Measurements from ENCODE around the gene POLR3K.

Gene POLR3K

DNA sequence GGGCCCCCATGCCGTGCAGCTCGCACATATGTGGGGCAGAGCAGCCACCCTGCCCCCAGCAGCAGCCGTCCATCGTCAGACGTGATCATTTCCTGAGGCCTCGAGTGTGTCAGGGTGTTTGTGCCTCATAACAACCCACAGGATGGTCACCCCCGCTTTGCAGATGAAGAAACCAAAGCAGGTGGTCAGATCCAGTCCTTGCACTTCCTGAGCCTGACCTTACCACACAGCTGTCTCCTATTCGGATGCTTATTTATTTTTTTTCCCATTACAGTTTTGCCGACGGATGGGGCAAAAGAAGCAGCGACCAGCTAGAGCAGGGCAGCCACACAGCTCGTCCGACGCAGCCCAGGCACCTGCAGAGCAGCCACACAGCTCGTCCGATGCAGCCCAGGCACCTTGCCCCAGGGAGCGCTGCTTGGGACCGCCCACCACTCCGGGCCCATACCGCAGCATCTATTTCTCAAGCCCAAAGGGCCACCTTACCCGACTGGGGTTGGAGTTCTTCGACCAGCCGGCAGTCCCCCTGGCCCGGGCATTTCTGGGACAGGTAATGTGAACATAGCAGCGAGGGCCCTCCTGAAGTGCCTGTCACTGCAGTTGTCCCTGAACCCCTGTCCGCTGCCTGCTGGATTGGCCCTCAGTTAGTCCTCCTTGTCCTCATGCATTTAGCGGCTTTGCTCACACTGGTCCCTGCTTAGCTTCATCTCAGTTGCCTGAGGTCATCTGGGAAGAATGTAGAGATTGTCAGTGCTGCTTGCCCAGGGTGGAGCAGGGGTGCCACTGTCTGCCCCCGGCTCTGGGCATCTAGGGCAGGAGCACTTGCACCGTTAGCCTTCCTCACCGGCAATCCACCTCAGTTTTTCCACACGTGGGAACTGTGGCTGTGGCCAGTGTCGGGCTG, 26.0 kb upstream of the POLR3K start:
- no peak for DNase-seq (ENCODE audit: low read depth in 3 of 3, low spot score in 1 of 3)

DNA sequence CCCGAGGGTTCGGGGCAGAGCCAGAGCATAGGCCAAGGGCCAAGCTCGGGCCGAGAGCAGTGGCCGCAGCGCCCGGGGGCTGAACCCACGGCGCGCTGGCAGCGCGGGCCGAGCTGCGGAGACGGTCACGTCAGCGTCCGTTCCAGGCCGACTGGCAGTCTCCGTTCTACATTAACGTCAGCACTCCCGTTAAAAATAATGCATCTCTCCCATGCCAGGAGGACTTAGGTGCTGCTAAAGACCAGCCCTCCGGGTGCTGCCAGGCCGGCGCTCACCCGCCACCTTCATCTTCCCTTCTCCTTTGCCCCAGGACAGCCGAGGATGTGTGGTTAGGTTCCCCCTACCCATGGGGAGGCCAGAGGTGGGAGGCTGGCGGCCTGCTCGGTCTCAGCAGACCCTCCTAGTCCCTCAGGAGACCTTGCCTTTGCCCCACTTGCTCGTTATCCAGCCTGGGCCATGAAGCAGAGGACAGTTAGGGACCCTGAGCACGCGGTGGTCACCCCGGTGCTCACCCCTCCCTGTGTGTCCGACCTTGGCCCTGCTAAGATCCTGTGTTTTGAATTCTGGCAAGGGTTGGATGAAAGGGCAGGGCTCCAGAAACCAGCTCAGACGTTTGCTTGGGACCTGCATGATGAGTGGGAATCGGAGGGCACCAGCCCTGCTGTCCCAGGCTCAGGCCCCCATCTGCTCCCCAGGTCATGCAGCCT, 25.2 kb upstream of the POLR3K start:
- DNase-seq (ENCODE audit: low read depth in 3 of 3, low spot score in 1 of 3) = no peak

DNA sequence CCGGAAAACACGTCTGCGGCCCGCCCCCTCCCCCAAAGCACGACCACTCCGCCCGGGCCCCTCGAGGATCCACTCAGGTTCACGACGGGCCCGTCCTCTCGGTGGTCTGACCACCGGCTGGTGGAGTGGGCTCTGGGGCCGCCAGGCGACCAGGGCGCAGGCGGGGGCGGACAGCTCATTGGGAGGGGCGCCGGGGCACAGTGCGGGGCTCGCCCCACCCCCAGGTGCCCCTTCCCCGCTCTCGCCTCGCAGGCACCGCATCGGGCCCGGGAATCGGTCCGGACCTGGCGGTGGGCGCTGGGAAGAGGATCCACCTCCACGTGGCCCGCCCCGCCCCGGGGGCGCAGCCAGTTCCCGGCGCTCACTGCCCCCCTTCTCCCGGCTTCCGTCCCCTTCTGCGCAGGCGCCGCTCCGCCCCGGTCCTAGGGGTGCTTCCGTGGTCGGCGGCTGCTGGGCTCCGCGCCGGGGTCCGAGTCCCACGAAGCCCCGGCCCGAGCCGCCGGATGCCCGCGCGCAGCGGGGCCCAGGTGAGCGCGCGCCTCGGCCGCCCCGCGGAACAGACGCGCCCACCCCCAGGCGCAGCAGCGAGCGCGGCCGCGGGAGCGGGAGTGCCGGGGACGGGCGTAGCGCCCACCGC, 24.5 kb upstream of the POLR3K start, which contains the start of gene MPG:
Gene MPG (plus strand): TSS at position 419 of the 637 bp plus-strand sequence. CDS start 85 bp downstream, at position 504.
- DNase-seq (ENCODE audit: low read depth in 3 of 3, low spot score in 1 of 3) = peak; percentile 59 to 81 (median 66)

DNA sequence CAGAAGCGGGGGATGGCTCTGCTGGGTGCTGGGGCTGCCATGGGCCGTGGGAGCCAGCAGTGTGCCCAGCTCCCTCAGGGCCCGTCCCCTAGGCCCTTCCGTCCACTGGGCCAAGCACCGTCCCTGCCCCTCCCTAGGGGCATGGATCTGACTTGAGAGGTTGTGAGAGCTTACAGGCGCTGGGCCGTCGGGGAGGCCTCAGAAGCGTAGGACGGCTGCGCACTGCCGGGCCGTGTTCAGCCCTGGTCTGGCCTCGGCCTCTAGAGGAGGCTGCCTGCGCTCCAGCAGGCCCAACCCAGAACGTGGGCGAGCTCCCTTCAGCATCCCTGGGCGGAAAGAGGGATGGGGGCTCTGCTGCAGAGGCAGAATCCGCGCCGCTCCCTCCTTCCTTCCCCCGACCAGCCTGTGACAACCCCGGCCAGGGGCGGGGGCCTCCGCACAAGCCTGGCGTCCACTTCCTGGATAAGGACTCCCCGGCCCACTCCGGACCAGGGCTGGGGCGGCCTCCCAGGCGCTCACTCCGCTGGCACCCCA, 23.9 kb upstream of the POLR3K start:
- DNase-seq (ENCODE audit: low read depth in 3 of 3, low spot score in 1 of 3) = peak in 1 of 3 donors; percentile 21

DNA sequence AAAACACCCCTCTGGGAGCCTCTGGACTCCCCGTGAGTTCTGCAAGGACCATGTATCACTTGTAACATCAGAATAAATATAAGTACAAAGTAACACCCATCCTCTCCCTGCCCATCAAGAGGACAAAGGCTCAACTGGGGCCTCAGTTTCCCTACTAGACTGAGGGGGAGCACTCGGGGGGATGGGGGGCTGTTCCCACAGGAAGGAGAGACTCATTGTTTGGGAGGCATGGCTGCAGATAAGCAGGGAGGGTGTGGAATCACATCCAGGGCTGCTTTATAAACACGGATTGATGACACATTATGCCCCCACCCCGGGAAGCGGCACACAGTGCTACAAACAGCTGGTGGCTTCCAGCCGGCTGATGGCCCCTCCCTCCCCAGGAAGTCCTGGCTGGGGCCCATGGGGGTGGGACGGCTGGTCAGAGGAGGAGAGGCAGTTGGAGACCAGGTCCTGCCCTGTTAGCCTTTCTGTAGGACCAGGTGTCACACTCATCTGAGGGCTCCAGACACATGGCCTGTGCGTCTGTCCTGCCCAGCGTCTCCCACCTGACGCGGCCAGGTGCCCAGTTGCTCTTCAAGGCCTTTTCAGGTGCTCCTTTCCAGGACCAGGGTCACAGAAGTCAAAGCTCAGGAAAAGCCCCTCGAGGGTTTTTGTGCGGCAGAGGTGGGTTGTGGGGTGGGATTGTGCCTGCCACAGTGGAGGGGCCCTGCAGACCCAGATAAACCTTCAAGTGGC, 23.3 kb upstream of the POLR3K start:
- DNase-seq (ENCODE audit: low read depth in 3 of 3, low spot score in 1 of 3) = no peak

DNA sequence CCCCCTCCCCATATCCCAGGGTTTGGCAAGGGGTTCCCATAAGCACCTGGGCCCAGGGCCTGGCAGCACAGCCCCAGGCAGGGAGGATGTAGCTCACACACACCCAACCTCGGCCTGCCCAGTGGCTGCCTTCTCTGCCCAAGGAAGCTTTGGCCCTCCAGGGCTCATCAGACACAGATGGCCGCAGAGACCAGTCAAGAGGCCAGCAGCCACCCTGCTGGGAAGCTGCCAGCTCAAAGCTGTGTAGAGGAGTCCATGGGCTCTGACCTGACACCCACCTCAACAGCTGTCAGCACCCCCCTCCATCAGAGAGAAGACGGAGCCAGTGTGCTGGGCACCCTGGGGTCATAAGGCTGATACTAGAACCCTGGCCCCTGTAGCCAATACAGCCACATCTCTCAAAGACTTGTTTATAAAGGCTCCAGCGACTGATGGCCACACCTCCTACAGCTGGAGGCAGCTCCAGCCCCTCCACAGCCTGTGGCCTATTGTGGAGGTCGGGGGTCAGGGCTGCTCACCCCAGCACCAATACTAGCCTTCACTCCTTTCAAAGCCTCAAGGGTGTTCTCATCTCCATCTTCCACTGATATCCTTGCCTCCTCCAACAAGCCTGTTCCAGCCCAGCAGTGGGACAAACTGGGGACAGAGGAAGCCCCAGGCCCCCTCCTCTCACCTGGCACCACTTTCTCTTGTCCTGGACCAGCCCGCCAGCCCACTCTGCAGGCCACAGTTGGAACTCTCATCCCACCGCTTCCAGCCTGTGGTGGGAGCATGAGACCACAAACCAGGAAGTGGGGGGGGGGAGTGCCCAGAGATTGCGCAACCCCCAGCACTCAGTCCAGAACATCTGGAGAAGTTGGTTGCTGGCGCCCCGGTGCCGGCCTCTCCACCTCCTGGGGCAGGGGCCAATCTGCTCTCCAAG, 22.4 kb upstream of the POLR3K start:
- no peak for DNase-seq (ENCODE audit: low read depth in 3 of 3, low spot score in 1 of 3)

DNA sequence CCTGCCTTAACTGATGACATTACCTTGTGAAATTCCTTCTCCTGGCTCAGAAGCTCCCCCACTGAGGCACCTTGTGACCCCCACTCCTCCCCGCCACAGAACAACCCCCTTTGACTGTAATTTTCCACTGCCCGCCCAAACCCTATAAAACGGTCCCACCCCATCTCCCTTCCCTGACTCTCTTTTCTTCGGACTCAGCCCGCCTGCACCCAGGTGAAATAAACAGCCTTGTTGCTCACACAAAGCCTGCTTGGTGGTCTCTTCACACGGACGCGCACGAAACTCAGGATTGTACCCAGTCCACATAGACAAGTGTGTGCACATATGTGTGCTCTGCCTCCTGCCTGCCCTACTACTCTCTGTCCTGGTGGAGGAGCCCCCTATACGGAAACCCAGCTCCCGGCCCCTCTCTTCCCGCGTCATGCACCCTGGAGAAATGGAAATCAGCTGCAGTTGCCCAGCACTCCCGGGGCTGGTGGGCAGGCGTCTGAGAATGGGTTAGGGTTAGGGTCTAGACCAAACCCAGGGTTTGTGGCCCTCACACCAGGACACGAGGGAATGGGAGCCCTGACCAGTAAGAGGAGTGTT, 21.4 kb upstream of the POLR3K start:
- DNase-seq (ENCODE audit: low read depth in 3 of 3, low spot score in 1 of 3) = no peak

DNA sequence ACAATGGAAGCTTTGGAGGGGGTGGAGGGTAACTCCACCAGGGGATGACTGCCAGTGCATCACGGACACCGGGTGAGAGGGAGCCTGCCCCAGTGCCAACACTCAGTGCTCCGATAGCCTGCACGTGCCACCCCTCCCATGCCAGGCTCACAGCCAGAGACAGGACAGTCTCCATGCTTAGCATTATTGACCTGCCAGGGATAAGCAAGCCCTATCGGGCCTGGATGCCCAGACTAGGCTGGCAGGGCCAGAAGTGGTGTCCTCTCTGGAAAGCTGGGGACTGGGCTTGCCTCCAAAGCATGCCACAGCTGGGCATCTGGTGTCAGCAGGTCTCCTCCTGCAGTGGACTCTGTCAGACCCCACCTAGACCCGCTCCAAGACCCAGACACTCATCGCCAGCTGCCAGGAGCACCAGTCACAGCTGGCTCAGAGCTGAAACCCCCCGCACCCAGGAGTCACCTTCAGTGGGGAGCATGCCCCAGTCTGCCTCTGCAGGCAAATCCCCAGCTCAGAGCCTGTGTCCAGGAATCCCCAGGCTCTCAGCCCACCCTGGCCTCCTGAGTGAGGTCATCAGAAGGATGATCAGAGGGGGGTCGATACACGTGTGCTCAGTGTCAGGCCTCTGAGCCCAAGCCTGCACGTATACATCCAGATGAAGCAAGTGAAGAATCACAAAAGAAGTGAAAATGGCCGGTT, 20.8 kb upstream of the POLR3K start:
- DNase-seq (ENCODE audit: low read depth in 3 of 3, low spot score in 1 of 3) = no peak

DNA sequence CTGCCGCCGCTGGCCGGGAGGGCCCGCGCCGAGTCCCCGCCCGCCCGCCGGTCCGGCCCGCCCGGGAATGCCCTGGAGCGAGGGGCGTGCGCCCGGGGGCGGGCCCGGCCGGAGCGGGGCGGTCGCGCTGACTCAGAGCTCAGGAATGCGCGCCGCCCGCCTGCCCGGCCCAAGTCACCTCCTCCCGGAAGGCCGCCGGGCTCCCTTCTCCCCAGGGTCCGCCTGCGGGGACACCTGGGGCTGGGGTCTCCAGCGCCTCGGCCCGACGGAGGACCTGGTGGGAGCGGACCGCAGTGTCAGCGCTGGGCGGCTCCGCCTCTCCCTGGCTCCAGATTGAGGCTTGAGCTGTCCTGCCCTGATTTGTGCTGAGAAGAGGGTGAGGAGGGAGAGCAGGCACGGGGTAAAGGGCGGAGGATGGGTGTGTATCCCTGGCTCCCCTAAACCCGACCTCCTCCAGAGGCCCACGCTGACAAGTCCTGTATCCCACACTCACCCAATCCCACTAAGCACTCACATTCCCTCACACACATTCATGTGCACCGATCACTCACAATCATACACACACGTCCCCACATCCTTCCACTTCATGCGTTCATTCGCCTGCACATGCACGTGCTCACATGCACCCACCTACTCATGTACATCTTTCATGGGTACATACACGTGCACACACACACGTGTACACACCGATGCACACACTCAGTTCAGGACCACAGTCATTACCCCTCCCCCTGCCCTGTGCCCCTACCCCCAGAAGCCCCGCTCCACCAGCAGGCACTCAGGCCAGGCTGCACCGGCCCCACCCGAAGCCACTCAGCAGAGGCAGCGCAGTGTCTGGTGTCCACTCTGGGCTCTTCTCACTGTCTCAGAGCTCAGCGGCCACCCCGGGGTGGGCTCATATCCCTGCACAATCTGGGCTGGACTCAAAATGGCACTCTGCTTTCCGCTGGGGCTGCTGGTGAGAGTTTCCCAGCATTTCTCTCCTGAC, 19.4 kb upstream of the POLR3K start, which contains the start of gene RHBDF1:
Gene RHBDF1 (minus strand): TSS at position 71 of the 988 bp plus-strand sequence. CDS start 7,616 bp downstream, outside the sequence.
- no peak for DNase-seq (ENCODE audit: low read depth in 3 of 3, low spot score in 1 of 3)

DNA sequence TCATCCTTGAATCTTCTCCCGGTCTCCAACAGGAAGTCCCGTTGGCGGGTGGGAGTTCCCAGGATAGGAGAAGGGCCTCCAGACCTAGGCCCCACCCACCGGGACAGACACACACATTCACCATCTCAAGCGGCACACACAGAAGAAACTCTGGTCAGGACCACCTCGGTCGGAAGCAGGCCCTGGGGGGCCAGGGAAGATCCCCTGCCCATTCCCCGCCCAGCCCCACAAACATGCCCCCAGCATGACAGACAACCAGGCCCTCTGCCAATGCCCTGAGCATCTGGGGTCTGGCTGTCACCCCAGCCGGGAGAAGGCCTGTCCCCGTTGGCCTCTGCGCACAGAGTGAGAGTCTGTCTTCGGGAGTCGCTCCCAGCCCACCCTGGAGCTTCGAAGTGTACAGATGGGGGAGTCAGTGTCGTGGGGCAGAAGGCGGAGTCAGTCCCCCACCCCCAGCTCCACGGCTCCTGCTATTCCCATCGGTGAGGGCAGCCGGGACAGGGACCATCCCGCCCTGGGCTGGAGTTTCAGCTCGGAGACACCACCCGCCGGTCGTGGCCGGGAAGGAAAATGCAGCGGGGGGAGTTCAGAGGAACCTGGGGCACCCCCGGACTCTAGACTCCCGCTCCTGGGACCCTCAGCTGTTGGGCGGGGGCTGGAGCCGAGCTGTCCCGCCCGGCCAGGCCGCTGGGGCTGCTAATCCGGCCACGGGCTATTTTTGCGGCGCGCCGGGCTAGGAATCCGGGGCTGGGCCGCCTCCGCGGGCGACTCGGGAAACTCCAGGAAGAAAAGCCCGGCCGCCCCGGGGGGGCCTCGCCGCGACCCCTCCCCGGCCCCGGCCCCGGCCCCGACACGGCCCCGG, 18.4 kb upstream of the POLR3K start:
- no peak for DNase-seq (ENCODE audit: low read depth in 3 of 3, low spot score in 1 of 3)

DNA sequence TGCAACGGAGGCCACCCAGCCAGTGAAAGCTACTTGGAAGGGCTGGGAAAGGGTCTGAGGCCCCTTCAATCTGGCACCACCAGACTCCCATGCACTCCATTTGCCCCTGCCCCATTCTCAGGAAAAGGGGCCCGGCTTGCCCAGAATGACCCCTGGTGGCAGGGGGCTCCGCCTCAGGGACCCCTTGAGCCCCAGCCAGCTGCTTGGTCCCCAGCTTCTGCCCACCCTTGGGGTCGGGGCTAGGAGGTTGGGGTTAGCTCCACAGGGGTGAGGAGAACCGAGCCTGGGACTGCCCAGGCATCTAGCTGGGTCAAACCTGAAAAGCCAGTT, 17.8 kb upstream of the POLR3K start:
- no peak for DNase-seq (ENCODE audit: low read depth in 3 of 3, low spot score in 1 of 3)

DNA sequence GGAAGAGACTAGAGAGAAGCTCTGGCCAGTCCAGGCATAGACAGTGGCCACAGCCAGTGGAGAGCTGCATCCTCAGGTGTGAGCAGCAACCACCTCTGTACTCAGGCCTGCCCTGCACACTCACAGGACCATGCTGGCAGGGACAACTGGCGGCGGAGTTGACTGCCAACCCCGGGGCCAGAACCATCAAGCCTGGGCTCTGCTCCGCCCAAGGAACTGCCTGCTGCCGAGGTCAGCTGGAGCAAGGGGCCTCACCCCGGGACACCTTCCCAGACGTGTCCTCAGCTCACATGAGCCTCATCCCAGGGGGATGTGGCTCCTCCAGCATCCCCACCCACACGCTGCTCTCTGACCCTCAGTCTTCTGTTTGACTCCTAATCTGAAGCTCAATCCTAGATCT, 15.8 kb upstream of the POLR3K start:
- DNase-seq (ENCODE audit: low read depth in 3 of 3, low spot score in 1 of 3) = no peak

DNA sequence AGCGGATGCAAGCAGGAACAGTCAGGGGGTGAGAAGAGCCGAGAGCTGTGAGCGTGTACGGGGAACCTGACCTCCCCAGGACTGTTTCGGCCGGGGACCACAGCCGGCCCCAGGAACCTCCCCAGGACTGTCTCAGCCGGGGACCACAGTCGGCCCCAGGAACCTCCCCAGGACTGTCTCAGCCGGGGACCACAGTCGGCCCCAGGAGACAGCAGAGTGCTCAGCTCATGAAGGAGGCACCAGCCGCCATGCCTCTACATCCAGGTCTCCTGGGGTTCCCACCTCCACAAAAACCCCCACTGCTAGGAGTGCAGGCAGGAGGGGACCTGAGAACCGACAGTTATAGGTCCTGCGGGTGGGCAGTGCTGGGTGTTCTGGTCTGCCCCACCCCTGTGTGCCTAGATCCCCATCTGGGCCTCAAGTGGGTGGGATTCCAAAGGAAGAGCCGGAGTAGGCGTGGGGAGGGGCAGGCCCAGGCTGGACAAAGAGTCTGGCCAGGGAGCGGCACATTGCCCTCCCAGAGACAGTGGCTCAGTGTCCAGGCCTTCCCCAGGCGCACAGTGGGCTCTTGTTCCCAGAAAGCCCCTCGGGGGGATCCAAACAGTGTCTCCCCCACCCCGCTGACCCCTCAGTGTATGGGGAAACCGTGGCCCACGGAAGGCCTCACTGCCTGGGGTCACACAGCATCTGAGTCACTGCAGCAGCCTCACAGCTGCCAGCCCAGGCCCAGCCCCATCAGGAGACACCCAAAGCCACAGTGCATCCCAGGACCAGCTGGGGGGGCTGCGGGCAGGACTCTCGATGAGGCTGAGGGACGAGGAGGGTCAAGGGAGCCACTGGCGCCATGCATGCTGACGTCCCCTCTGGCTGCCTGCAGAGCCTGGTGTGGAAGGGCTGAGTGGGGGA, 14.7 kb upstream of the POLR3K start:
- no peak for DNase-seq (ENCODE audit: low read depth in 3 of 3, low spot score in 1 of 3)

DNA sequence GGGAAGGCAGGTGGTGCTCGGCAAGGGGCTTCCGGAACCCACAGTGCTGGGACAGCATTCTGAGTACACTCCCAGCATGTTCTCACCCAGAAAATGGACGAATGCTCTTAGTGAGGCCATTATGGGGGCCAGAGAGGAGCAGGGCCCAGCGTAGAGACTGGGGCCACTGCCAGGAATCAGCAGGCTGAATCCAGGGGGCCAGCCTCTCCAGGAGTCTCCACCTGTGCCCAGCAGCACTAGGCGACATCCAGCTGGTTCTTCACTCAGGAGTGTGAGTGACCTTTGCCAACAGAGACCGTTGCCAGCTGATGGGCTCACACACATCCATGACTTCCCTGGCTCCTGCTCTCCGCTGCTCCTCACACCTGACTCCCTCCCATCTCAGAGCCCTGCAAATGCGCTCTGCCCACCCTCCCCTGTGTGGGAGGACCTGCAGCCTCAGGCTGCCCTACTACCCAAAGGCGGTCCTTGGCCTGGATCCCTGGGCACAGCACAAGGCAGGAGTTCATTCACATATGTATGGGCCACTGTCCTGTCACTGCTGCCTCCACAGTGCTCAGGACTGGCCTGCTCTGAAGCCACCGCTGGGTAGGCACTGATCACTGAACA, 13.9 kb upstream of the POLR3K start:
- no peak for DNase-seq (ENCODE audit: low read depth in 3 of 3, low spot score in 1 of 3)
